GM13977 (cell line): ENCODE results near the gene COA8.

Source experiments
- DNase-seq: peaks from one replicate; pipeline ENCODE4 v3.0.0; 2012; ENCODE audit warnings: low spot score
- in situ Hi-C: fragments of 300-500 bp; cut with MboI; formaldehyde crosslinking; loops from one replicate; pipeline ENCODE4 v1.12.0; 2022; ENCODE audit warnings: low sequenced_read_pairs, low pct_unique_long_range_greater_than_20kb, mixed read lengths, inconsistent platforms; ENCODE audit not compliant: unreplicated experiment
- TF ChIP-seq, protein P1 (sequence below): IDR thresholded peaks from 2 replicates; pipeline ENCODE4 v1.5.1; 2012; ENCODE audit warnings: mild to moderate bottlenecking, control low read depth; ENCODE audit not compliant: insufficient read depth; ENCODE audit errors: extremely low read depth, missing control alignments

COA8 gene

DNA sequence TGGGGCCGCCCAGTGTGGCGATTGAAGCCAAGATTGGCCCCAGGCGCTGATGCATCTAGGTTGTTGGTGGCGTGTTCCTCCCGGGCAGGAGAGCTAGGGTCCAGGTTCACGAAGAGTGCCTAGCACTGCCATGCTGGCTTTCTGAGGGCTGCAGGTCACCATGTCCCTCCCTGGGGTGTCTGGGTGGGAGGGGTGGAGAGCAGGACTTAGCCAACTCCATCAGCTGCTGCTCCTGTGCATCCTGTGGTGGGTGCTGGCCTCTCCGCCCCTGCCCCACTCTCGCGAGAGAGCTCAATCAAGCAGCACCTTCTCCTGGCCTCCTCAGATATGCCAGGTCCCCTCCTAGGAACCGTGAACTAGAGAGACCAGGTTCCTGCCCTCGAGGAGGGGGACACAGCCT lies 31.9 kb upstream of the COA8 start:
- no peak for DNase-seq
- in situ Hi-C loops = no loop called here
- TF ChIP-seq, protein P1, sequence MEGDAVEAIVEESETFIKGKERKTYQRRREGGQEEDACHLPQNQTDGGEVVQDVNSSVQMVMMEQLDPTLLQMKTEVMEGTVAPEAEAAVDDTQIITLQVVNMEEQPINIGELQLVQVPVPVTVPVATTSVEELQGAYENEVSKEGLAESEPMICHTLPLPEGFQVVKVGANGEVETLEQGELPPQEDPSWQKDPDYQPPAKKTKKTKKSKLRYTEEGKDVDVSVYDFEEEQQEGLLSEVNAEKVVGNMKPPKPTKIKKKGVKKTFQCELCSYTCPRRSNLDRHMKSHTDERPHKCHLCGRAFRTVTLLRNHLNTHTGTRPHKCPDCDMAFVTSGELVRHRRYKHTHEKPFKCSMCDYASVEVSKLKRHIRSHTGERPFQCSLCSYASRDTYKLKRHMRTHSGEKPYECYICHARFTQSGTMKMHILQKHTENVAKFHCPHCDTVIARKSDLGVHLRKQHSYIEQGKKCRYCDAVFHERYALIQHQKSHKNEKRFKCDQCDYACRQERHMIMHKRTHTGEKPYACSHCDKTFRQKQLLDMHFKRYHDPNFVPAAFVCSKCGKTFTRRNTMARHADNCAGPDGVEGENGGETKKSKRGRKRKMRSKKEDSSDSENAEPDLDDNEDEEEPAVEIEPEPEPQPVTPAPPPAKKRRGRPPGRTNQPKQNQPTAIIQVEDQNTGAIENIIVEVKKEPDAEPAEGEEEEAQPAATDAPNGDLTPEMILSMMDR = no peak

DNA sequence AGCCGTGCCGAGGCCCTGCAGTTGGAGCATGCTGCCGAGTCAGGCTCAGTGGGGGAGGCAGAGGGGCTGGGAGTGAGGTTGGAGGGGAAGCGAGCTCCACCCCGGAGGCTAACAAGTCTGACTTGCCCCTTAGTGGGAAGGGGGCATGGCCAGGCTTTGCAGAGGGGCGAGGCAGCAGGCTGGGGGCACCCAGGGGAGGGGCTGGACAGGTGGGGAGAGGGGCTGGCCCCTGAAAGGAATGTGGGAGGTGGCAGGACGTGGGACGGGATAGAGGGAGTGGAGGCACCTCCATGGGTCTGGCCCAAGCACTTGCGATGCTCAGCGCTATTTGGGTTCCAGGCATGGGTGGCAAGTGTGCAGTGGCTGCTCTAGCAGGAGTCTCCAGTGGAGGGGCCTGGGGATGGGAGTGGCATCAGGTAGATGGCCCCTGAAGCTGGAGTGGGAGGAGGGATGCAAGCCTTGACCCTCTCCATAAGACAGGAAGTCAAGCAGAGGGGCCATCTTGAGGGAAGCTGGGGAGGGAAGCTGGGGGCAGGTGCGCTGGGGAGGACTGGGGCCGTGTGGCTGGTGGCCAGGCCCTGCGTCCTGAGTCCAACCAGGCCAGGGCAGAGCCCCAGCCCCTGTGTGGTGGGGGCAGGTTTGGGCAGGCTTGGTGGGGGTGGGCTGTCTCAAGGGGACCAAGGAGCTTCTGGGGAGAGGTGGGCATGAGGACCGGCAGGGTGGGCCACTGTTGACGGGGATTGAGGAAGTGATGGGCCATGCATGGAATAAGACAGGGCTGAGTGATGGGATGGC lies 31.1 kb upstream of the COA8 start:
- in situ Hi-C loops = no loop called here
- TF ChIP-seq, protein P1 = no peak
- DNase-seq = no peak

DNA sequence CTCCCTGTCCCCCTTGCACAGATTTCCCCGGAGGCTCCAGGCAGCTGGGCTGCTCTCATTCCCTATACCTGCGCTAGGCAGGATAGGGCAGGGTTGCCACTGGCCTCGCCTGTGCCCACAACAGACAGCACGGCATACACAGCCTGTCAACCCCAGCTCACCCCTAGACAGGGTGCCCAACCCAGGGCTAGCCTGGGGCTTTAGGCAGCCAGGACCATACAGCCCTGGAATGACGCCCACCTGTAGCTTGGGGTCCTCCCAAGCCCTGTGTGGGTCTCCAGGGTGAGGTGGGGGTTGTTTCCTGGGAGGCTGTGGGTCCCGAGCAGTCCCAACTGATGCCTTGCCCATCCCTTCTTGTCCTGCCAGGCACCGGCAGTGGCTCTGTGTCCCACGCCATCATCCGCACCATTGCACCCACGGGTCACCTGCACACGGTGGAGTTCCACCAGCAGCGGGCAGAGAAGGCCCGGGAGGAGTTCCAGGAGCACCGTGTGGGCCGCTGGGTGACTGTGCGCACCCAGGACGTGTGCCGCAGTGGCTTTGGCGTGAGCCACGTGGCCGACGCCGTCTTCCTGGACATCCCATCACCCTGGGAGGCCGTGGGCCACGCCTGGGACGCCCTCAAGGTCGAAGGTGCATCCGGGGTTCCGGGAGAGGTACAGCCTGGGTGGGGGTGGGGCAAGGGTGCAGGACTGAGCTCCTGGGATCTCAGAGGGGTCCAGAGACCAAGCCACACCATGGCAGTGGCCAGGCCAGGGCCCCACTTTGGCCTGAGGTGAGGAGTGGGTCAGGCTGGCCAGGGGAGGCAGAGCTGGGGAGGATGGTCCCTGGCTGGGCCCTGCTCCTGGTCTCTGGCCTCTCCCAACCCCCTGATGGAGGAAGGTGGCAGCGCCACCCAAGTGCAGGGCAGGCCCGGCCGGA lies 30.3 kb upstream of the COA8 start:
- in situ Hi-C loops = no loop called here
- TF ChIP-seq, protein P1 = no peak
- DNase-seq = no peak

DNA sequence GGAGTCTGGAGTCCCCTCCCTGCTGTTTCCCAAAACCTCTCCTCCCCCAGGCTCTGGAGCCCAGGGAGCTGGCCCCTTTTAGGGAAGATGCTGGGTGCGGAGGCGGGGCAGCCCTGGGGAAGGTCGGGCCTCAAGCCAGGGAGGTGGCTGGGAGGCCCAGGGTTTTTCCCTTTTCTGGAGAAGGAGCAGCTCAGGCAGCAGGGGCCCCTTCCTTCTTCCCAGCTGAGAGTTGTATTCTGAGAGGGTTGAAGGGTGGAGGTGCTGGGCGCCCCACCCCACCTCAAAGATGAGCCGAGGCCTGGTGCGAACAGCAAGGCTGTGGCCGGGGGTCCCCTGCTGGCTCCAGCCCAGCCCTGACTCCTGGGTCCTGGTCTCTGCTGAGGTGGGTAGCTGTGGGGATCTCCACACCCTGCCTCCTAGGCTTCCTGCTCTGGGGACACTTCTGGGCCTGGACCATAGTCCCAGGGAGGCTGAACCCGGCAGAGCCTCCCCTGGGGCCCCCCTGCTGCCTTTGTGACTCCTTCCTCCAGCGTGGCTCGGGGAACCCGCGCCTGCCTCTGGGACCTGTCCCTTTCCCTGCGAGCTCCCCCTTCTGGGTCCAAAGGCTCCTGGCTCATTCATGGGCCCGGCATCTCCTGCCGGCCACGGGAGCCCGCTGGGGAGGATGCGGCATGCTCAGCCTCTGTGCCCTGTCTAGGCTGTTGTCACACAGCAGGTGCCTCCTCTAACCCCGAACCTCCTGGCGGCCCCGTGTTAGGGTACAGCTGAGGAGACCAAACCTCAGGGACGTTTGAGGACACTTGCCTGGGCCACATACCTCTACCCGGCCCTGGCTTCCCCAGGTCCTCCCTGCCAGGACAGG lies 29.4 kb upstream of the COA8 start:
- TF ChIP-seq, protein P1 = no peak
- in situ Hi-C loops = no loop called here
- no peak for DNase-seq

DNA sequence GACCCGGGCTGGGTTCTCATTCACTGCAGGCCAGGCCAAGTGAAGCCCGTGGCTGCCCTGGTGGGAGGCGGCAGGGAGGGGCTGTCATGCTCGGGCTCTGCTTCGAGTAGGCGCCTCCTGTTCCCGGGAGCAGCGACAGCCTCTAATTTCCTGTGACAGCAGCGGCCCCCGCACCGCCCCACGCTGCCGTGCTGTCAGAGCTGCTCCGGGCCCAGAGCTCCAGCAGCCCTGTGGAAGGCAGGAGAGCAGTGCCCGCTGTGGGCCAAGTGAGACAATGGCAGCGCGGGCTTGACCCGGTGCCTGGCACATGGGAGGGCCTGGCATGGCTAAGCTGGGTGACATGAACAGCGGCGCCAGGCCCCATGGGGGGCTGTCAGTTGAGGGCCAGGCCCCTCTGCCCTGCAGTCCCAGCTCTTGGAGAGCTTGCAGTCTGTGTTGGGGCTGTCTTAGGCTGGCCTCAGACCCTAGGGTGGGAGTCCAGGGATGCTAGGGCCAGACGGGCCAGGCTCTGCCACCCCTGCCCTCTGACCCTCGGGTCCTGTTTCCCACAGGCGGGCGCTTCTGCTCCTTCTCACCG lies 28.7 kb upstream of the COA8 start:
- TF ChIP-seq, protein P1 = no peak
- in situ Hi-C loops = no loop called here

More for the DNA sequence above, 28.7 kb upstream of the COA8 start:
- DNase-seq = no peak
